ENCODE results near the gene SAP30BP. TPM values are rescaled to one million over a fixed set of nuclear protein-coding genes. Genes with fewer than 3 reads are reported as not detected.
A peak's percentile ranks its signal among the peaks of the same experiment; 100 is the strongest.

Gene SAP30BP
- total and polyA plus RNA-seq, 2 of the 13 experiments (the other 11 are each of a cell fraction or from before 2014, with no cell fraction given) = 67.7 to 99.4 TPM

GRCh38 chr17:75697651-75698291 is 30.6 kb downstream of the SAP30BP start (continued):
- TF ChIP-seq BCL3 (CRISPR knock-in tag; IDR thresholded peaks at IDR 0.05) = no peak
- TF ChIP-seq SIN3B (IDR thresholded peaks at IDR 0.05; ENCODE audit: low read length) = no peak
- TF ChIP-seq ZNF468 (CRISPR knock-in tag; IDR thresholded peaks at IDR 0.05) = no peak
- TF ChIP-seq ZMAT3 (CRISPR knock-in tag; conservative IDR thresholded peaks at IDR 0.05) = no peak
- no peak for TF ChIP-seq PBX3 (CRISPR knock-in tag; IDR thresholded peaks at IDR 0.05; ENCODE audit: borderline replicate concordance)
- TF ChIP-seq NR2F6 (IDR thresholded peaks at IDR 0.05) = no peak
- no peak for TF ChIP-seq NR2F6 (CRISPR knock-in tag; IDR thresholded peaks at IDR 0.05)
- TF ChIP-seq UBTF (CRISPR knock-in tag; IDR thresholded peaks at IDR 0.05) = no peak
- no peak for TF ChIP-seq ZNF235 (CRISPR knock-in tag; IDR thresholded peaks at IDR 0.05; ENCODE audit: borderline replicate concordance)
- peak; percentile 21; the same call in 1 of the 2 replicates for TF ChIP-seq ZNF644 (CRISPR knock-in tag; IDR thresholded peaks at IDR 0.05; ENCODE audit: low read depth)
- no peak for TF ChIP-seq ZNF138 (CRISPR knock-in tag; IDR thresholded peaks at IDR 0.05; ENCODE audit: low read depth)
- TF ChIP-seq ZNF777 (CRISPR knock-in tag; IDR thresholded peaks at IDR 0.05) = no peak
- TF ChIP-seq BRCA1 (CRISPR knock-in tag; IDR thresholded peaks at IDR 0.05) = no peak
- peak; percentile 44; the same call in 1 of the 2 replicates for TF ChIP-seq MIER3 (CRISPR knock-in tag; IDR thresholded peaks at IDR 0.05; ENCODE audit: borderline replicate concordance)
- TF ChIP-seq CBFB (CRISPR knock-in tag; IDR thresholded peaks at IDR 0.05) = no peak
- TF ChIP-seq HOXA3 (CRISPR knock-in tag; IDR thresholded peaks at IDR 0.05) = peak; percentile 38; the same call in 1 of the 2 replicates
- no peak for TF ChIP-seq YY1 (IDR thresholded peaks at IDR 0.05; ENCODE audit: insufficient read depth, insufficient replicate concordance, low read depth, low read length)
- no peak for TF ChIP-seq DMAP1 (CRISPR knock-in tag; IDR thresholded peaks at IDR 0.05)
- TF ChIP-seq ZNF543 (CRISPR knock-in tag; IDR thresholded peaks at IDR 0.05) = no peak
- TF ChIP-seq FOXK2 (IDR thresholded peaks at IDR 0.05) = no peak
- TF ChIP-seq ZNF569 (CRISPR knock-in tag; IDR thresholded peaks at IDR 0.05; ENCODE audit: borderline replicate concordance) = no peak
- TF ChIP-seq CSRNP2 (CRISPR knock-in tag; conservative IDR thresholded peaks at IDR 0.05; ENCODE audit: low read depth) = no peak
- TF ChIP-seq ZSCAN25 (CRISPR knock-in tag; IDR thresholded peaks at IDR 0.05) = peak; percentile 82
- TF ChIP-seq TCF7 (IDR thresholded peaks at IDR 0.05; ENCODE audit: low read depth) = peak; percentile 86
- 0 out of 2 replicates have a peak, but pooled peaks have one; percentile 34 for TF ChIP-seq SIX4 (CRISPR knock-in tag; IDR thresholded peaks at IDR 0.05)
- no peak for TF ChIP-seq TGIF2 (CRISPR knock-in tag; IDR thresholded peaks at IDR 0.05)
- no peak for TF ChIP-seq AKAP8 (CRISPR knock-in tag; IDR thresholded peaks at IDR 0.05)
- TF ChIP-seq SNRNP70 (IDR thresholded peaks at IDR 0.05; ENCODE audit: low read depth, low read length) = no peak
- TF ChIP-seq ZNF282 (IDR thresholded peaks at IDR 0.05; ENCODE audit: partially characterized antibody) = no peak
